ENCODE data around the gene XDH. TPM values are rescaled to one million over a fixed set of nuclear protein-coding genes. Genes with fewer than 3 reads are reported as not detected.

XDH gene
- total RNA-seq, 4 donors from 2014 or later = 2.3 to 54.0 (median 39.0) TPM

- intact Hi-C loops (cut with DNase I) = no loop called here
- Histone ChIP-seq H3K4me1 (peaks cover 0 to 53% (median 7%) of the 10 kb centered on the region in 3 donors), H3K9me3 (no peaks in the 10 kb centered on the region), H3K36me3 (no peaks in the 10 kb centered on the region), H3K27me3 (no peaks in the 10 kb centered on the region), H3K4me3 (peak overlapping the region; percentile 5 to 55 (median 30)), H3K27ac (peak overlapping the region; percentile 24 to 86 (median 78))
- no peak for DNase-seq
- no peak for TF ChIP-seq CTCF (IDR thresholded peaks at IDR 0.05)
- TF ChIP-seq POLR2A (IDR thresholded peaks at IDR 0.05) = no peak
- 14% methylated on average over 5 of the region's 5 CpGs for WGBS, 2 donors
Observed at GRCh38 chr2:31324016-31324633, 90.4 kb downstream of the XDH start.

GRCh38 chr2:31322371-31322770 lies 92.2 kb downstream of the XDH start:
- no peaks in the 10 kb centered on the region for H3K27me3 ChIP-seq
- intact Hi-C loops (cut with DNase I) = no loop called here
- peaks cover 6 to 58% (median 15%) of the 10 kb centered on the region in 3 donors for H3K4me1 ChIP-seq
- DNase-seq = no peak
- TF ChIP-seq POLR2A (IDR thresholded peaks at IDR 0.05) (no peak), CTCF (IDR thresholded peaks at IDR 0.05) (no peak)
- WGBS, 2 donors = 85 to 100% methylated on average over 1 of the region's 1 CpG
- no peaks in the 10 kb centered on the region for H3K9me3 ChIP-seq
- no peak overlapping the region for H3K4me3 ChIP-seq
- H3K27ac ChIP-seq = no peak overlapping the region
- no peaks in the 10 kb centered on the region for H3K36me3 ChIP-seq

- DNase-seq = no peak
- no peak overlapping the region for H3K4me3 ChIP-seq
- H3K27me3 ChIP-seq = no peaks in the 10 kb centered on the region
- 42 to 52% methylated on average over 6 of the region's 6 CpGs for WGBS, 2 donors
- intact Hi-C loops (cut with DNase I) = no loop called here
- H3K9me3 ChIP-seq = no peaks in the 10 kb centered on the region
- TF ChIP-seq POLR2A (IDR thresholded peaks at IDR 0.05) (peak in 1 of 4 donors; percentile 12), CTCF (IDR thresholded peaks at IDR 0.05) (no peak)
- H3K27ac ChIP-seq = peak overlapping the region; percentile 23 to 67 (median 52)
- H3K4me1 ChIP-seq = peaks cover 6 to 48% (median 15%) of the 10 kb centered on the region in 3 donors
- H3K36me3 ChIP-seq = no peaks in the 10 kb centered on the region
Observed at GRCh38 chr2:31319406-31320175, 95.0 kb downstream of the XDH start.

GRCh38 chr2:31318361-31319336 lies 95.9 kb downstream of the XDH start:
- Histone ChIP-seq H3K4me3 (no peak overlapping the region), H3K27me3 (no peaks in the 10 kb centered on the region), H3K36me3 (no peaks in the 10 kb centered on the region), H3K4me1 (peaks cover 6 to 41% (median 12%) of the 10 kb centered on the region in 3 donors), H3K9me3 (no peaks in the 10 kb centered on the region), H3K27ac (peak overlapping the region; percentile 23 to 76 (median 52))
- TF ChIP-seq POLR2A (IDR thresholded peaks at IDR 0.05) (peak in 1 of 4 donors; percentile 17), CTCF (IDR thresholded peaks at IDR 0.05) (no peak)
- no peak for DNase-seq
- intact Hi-C loops (cut with DNase I) = no loop called here
- 73 to 81% methylated on average over 7 to 11 of the region's 11 CpGs for WGBS, 2 donors

Data from esophagus squamous epithelium (tissue), 5 donors.